Liver (tissue), 9 donors: ENCODE data around the gene SLIT1. TPM values are rescaled to one million over a fixed set of nuclear protein-coding genes. Genes with fewer than 3 reads are reported as not detected.

ENCODE experiments used
- DNase-seq: peaks from one replicate; pipeline ENCODE4 v3.0.0-alpha.2; 2017; ENCODE audit warnings: low spot score
- H3K27ac ChIP-seq, 2 donors: one replicate each; pipeline ENCODE4 v1.7.0; 2013; ENCODE audit warnings: inconsistent platforms in 2 of 2, low read length in 2 of 2, control low read depth in 1 of 2, low read depth in 1 of 2, mild to moderate bottlenecking in 1 of 2
- H3K27me3 ChIP-seq, 4 donors: one replicate each; pipeline versions ENCODE4 v1.6.1 to v1.7.0; 2013; ENCODE audit warnings: low read length in 3 of 4, inconsistent platforms in 1 of 4, mild to moderate bottlenecking in 1 of 4, moderate library complexity in 1 of 4; ENCODE audit not compliant: control insufficient read depth in 4 of 4, insufficient read depth in 4 of 4
- H3K36me3 ChIP-seq, 4 donors: one replicate each; pipeline versions ENCODE4 v1.6.1 to v1.7.0; 2013; ENCODE audit warnings: low read length in 3 of 4, mild to moderate bottlenecking in 3 of 4, low read depth in 1 of 4, moderate library complexity in 1 of 4; ENCODE audit not compliant: control insufficient read depth in 4 of 4, insufficient read depth in 3 of 4
- H3K4me1 ChIP-seq, 4 donors: one replicate each; pipeline versions ENCODE4 v1.6.1 to v1.7.0; 2013; ENCODE audit warnings: low read length in 3 of 4, mild to moderate bottlenecking in 3 of 4, moderate library complexity in 1 of 4; ENCODE audit not compliant: control insufficient read depth in 4 of 4, insufficient read depth in 4 of 4
- H3K4me3 ChIP-seq, 3 donors: one replicate each; pipeline versions ENCODE4 v1.6.1 to v1.7.0; 2013; ENCODE audit warnings: low read length in 3 of 3, control low read depth in 1 of 3, low read depth in 1 of 3, mild to moderate bottlenecking in 1 of 3
- H3K9ac ChIP-seq, 2 donors: one replicate each; pipeline ENCODE4 v1.7.0; 2013; ENCODE audit warnings: low read length in 2 of 2, mild to moderate bottlenecking in 2 of 2, moderate library complexity in 2 of 2, control low read depth in 1 of 2, low read depth in 1 of 2
- H3K9me3 ChIP-seq, 4 donors: one replicate each; pipeline versions ENCODE4 v1.6.1 to v1.7.0; 2013; ENCODE audit warnings: low read length in 3 of 4; ENCODE audit not compliant: control insufficient read depth in 4 of 4
- EGR1 ChIP-seq, 2 donors: IDR thresholded peaks; 2 replicates each; pipeline ENCODE4 v1.6.1; 2016 to 2018; ENCODE audit warnings: antibody characterized with exemption in 2 of 2, low read depth in 2 of 2
- FOXA1 ChIP-seq: IDR thresholded peaks from 2 replicates; pipeline ENCODE4 v1.6.1; 2016; ENCODE audit warnings: antibody characterized with exemption
- FOXA2 ChIP-seq: IDR thresholded peaks from 2 replicates; pipeline ENCODE4 v1.6.1; 2016; ENCODE audit warnings: antibody characterized with exemption
- GABPA ChIP-seq, 2 donors: IDR thresholded peaks in 1 of 2; conservative IDR thresholded peaks in 1 of 2; 2 replicates each; pipeline ENCODE4 v1.6.1; 2016; ENCODE audit warnings: antibody characterized with exemption in 2 of 2, mild to moderate bottlenecking in 1 of 2, moderate library complexity in 1 of 2
- HNF4A ChIP-seq, 2 donors: conservative IDR thresholded peaks; 2 replicates each; pipeline ENCODE4 v1.6.1; 2016; ENCODE audit warnings: antibody characterized with exemption in 2 of 2, mild to moderate bottlenecking in 2 of 2
- HNF4G ChIP-seq: IDR thresholded peaks from 2 replicates; pipeline ENCODE4 v1.6.1; 2016; ENCODE audit warnings: antibody characterized with exemption
- JUND ChIP-seq, 2 donors: IDR thresholded peaks; 2 replicates each; pipeline ENCODE4 v1.6.1; 2016; ENCODE audit warnings: antibody characterized with exemption in 2 of 2
- NR2F2 ChIP-seq: IDR thresholded peaks from 2 replicates; pipeline ENCODE4 v1.6.1; 2016; ENCODE audit warnings: antibody characterized with exemption
- RXRA ChIP-seq, 2 donors: IDR thresholded peaks; 2 replicates each; pipeline ENCODE4 v1.6.1; 2017 to 2018; ENCODE audit warnings: antibody characterized with exemption in 2 of 2, mild to moderate bottlenecking in 1 of 2
- SP1 ChIP-seq: IDR thresholded peaks from 2 replicates; pipeline ENCODE4 v1.6.1; 2018; ENCODE audit warnings: antibody characterized with exemption, mild to moderate bottlenecking
- ZBTB33 ChIP-seq: IDR thresholded peaks from 2 replicates; pipeline ENCODE4 v1.6.1; 2016; ENCODE audit warnings: antibody characterized with exemption
- WGBS: extraction: QIAGEN DNeasy Blood & Tissue Kit; methylation state at CpG from one replicate; pipeline ENCODE4 v1.1.7; 2013; 5-methylcytosine and 5-hydroxymethylcytosine counted together
- polyA plus RNA-seq, 2 donors: library from polyadenylated mRNA; stranded (reverse) in 1 of 2; unstranded in 1 of 2; fragments of 200-250 nt in 1 of 2; fragments of >200 nt in 1 of 2; fragmentation: Nextera tagmentation in 1 of 2; extraction: Ambion mirVana in 1 of 2; gene quantifications; one replicate each; pipeline versions ENCODE4 v1.2.1 to v1.2.3, GENCODE V29; 2013 to 2015
- total RNA-seq, 2 donors: library from RNA; depleted of rRNA; stranded (reverse); fragments of >200 nt; gene quantifications; one replicate each; pipeline ENCODE4 v1.2.3, GENCODE V29; 2014
- TF ChIP-seq, protein P1 (sequence below): IDR thresholded peaks from 2 replicates; pipeline ENCODE4 v1.6.1; 2016; ENCODE audit warnings: antibody characterized with exemption, mild to moderate bottlenecking
- TF ChIP-seq, protein P2 (sequence below): IDR thresholded peaks from 2 replicates; pipeline ENCODE4 v1.6.1; 2016; ENCODE audit warnings: antibody characterized with exemption
- TF ChIP-seq, protein P3 (sequence below): IDR thresholded peaks from 2 replicates; pipeline ENCODE4 v1.6.1; 2016; ENCODE audit warnings: antibody characterized with exemption
- donor health status: healthy.
- donor health status: healthy.
- donor health status: healthy.
- donor health status: healthy.
- donor health status: healthy.

SLIT1 gene
- total and polyA plus RNA-seq, 4 donors: under 0.01 to 0.14 (median 0.06) TPM

- no peak for TF ChIP-seq JUND (IDR thresholded peaks at IDR 0.05)
- TF ChIP-seq SP1: no peak
- TF ChIP-seq, protein P1, sequence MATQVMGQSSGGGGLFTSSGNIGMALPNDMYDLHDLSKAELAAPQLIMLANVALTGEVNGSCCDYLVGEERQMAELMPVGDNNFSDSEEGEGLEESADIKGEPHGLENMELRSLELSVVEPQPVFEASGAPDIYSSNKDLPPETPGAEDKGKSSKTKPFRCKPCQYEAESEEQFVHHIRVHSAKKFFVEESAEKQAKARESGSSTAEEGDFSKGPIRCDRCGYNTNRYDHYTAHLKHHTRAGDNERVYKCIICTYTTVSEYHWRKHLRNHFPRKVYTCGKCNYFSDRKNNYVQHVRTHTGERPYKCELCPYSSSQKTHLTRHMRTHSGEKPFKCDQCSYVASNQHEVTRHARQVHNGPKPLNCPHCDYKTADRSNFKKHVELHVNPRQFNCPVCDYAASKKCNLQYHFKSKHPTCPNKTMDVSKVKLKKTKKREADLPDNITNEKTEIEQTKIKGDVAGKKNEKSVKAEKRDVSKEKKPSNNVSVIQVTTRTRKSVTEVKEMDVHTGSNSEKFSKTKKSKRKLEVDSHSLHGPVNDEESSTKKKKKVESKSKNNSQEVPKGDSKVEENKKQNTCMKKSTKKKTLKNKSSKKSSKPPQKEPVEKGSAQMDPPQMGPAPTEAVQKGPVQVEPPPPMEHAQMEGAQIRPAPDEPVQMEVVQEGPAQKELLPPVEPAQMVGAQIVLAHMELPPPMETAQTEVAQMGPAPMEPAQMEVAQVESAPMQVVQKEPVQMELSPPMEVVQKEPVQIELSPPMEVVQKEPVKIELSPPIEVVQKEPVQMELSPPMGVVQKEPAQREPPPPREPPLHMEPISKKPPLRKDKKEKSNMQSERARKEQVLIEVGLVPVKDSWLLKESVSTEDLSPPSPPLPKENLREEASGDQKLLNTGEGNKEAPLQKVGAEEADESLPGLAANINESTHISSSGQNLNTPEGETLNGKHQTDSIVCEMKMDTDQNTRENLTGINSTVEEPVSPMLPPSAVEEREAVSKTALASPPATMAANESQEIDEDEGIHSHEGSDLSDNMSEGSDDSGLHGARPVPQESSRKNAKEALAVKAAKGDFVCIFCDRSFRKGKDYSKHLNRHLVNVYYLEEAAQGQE: no peak
- TF ChIP-seq HNF4A (conservative IDR thresholded peaks at IDR 0.05): no peak
- TF ChIP-seq FOXA2: no peak
- TF ChIP-seq, protein P2, sequence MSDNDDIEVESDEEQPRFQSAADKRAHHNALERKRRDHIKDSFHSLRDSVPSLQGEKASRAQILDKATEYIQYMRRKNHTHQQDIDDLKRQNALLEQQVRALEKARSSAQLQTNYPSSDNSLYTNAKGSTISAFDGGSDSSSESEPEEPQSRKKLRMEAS: no peak
- TF ChIP-seq ZBTB33: no peak
- TF ChIP-seq HNF4G: no peak
- no peak for TF ChIP-seq EGR1 (IDR thresholded peaks at IDR 0.05; ENCODE audit: low read depth in 2 of 2)
- TF ChIP-seq RXRA (IDR thresholded peaks at IDR 0.05): no peak
- no peak for TF ChIP-seq GABPA (IDR thresholded peaks at IDR 0.05 in 1 of 2, conservative IDR thresholded peaks at IDR 0.05 in 1 of 2)
- no peak for TF ChIP-seq NR2F2
- Histone ChIP-seq H3K27ac (no peak overlapping the region), H3K9me3 (no peaks in the 10 kb centered on the region), H3K4me1 (no peaks in the 10 kb centered on the region), H3K36me3 (peaks cover 0 to 32% (median 24%) of the 10 kb centered on the region in 4 donors), H3K27me3 (no peaks in the 10 kb centered on the region), H3K4me3 (no peak overlapping the region), H3K9ac (no peak overlapping the region)
- WGBS: 94% methylated on average over 2 of the region's 2 CpGs
- DNase-seq: no peak
These were observed 233.8 kb downstream of the SLIT1 start for GRCh38 chr10:96951954-96952353.

- no peaks in the 10 kb centered on the region for H3K27me3 ChIP-seq
- no peak for DNase-seq
- peaks cover 0 to 16% (median 11%) of the 10 kb centered on the region in 4 donors for H3K36me3 ChIP-seq
These were observed 236.6 kb downstream of the SLIT1 start for GRCh38 chr10:96949039-96949683.

More at GRCh38 chr10:96949039-96949683, 236.6 kb downstream of the SLIT1 start:
- Histone ChIP-seq H3K9ac (no peak overlapping the region), H3K4me1 (no peaks in the 10 kb centered on the region), H3K4me3 (no peak overlapping the region), H3K9me3 (no peaks in the 10 kb centered on the region), H3K27ac (no peak overlapping the region)
- WGBS: 91% methylated on average over 5 of the region's 5 CpGs
- TF ChIP-seq, protein P3, sequence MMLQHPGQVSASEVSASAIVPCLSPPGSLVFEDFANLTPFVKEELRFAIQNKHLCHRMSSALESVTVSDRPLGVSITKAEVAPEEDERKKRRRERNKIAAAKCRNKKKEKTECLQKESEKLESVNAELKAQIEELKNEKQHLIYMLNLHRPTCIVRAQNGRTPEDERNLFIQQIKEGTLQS: no peak
- TF ChIP-seq JUND (IDR thresholded peaks at IDR 0.05) (no peak), SP1 (no peak), HNF4A (conservative IDR thresholded peaks at IDR 0.05) (no peak), ZBTB33 (no peak), FOXA1 (no peak), HNF4G (no peak), FOXA2 (no peak)
- TF ChIP-seq, protein P1: no peak
